HS-27A (cell line): Measurements from ENCODE around the gene ZNF227.
"Not testable (repeated sequence)": the region's sequence is repeated elsewhere in the genome, so short reads cannot be mapped to it uniquely, and the experiment has no call there.

Experiments
- DNase-seq: peaks from one replicate; pipeline ENCODE4 v3.0.0-alpha.2; 2012; ENCODE audit warnings: low read depth, missing footprints

ZNF227 gene

DNA sequence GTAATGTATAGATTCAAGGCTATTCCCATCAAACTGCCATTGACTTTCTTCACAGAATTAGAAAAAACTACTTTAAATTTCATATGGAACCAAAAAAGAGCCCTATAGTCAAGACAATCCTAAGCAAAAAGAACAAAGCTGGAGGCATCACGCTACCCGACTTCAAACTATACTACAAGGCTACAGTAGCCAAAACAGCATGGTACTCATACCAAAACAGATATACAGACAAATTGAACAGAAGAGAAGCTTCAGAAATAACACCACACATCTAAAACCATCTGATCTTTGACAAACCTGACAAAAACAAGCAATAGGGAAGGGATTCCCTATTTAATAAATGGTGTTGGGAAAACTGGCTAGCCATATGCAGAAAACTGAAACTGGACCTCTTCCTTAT, 40.0 kb downstream of the ZNF227 start:
- DNase-seq = not testable (repeated sequence)

DNA sequence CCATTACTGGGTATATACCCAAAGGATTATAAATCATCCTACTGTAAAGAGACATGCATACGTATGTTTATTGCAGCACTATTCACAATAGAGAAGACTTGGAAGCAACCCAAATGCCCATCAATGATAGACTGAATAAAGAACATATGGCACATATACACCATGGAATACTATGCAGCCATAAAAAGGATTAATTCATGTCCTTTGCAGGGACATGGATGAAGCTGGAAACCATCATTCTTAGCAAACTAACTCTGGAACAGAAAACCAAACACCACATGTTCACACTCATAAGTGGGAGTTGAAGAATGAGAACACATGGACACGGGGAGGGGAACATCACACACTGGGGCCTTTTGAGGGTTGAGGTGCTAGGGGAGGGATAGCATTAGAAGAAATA, 41.1 kb downstream of the ZNF227 start:
- DNase-seq = not testable (repeated sequence)

- DNase-seq = no peak
These were observed 42.2 kb downstream of the ZNF227 start for GRCh38 chr19:44254496-44254895.

DNA sequence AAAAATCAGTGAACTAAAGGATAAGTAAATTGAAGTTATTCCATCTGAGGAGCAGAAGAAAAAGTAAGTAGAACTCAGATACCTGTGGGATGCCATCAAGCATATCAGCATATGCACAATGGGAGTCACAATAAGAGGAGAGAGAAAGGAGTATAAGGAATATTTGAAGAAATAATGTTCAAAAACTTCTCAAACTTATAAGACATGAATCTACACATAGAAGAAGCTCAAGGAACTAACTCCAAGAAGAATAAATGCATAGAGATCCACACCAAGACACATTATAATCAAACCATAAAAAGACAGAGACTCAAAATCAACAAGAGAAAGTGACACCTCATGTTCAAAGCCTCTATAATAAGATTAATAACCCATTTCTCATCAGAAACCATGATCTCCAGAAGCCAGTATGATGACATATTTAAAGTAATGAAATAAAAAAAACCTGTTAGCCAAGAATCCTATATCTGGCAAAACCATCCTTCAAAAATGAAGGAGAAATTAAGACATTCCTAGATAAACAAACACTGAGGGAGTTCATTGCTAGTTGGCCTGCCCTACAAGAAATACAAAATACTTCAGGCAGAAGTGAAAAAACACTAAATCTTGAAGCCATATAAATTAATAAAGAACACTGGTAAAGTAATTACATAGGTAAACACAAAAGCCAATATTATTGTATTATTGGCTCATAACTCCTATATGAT, 43.5 kb downstream of the ZNF227 start:
- no peak for DNase-seq

DNA sequence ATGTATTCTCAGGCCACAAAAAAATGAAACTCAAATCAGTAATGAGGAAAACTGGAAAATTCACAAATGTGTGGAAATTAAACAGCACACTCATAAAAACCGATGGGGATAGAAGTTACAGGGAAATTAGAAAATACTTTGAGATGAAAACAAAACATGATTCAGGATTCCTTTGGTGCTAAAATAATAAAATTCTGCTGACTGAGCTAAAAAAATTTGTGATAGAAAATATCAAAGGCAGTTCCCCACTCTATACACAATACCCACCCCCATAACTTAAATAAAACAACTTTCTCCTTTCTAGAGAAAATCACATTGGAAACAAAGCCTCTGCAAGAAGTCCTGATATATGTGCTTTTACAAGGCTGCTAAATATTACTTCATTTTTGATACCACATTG, 45.8 kb downstream of the ZNF227 start:
- DNase-seq = no peak

DNA sequence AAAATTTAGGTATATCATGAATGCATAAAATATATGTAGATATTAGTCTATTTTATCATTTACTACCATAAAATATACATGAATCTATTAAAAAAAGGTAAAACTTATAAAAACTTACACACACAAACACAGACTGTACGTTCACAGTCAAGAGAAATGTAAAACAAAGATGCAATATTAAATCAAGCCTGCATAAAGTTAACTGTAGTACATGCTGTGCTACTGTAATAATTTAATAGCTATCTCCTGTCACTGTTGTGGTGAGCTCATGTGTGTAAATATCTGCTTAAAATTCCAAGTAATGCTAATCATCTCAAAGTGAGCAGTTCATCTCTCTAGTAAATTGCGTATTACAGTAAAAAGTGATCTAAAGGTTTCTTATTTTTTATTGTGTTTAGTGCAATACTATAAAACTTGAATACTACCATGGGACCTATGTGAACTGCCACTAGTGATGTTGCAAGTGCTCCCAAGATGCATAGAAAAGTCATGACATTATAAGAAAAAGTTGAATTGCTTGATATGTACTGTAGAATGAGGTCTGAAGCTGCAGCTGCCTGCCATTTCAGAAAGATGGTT, 46.6 kb downstream of the ZNF227 start:
- DNase-seq = no peak

- no peak for DNase-seq
These were observed 48.0 kb downstream of the ZNF227 start for GRCh38 chr19:44260343-44260681.

GRCh38 chr19:44260695-44261446, 48.5 kb downstream of the ZNF227 start:
- DNase-seq = no peak

DNA sequence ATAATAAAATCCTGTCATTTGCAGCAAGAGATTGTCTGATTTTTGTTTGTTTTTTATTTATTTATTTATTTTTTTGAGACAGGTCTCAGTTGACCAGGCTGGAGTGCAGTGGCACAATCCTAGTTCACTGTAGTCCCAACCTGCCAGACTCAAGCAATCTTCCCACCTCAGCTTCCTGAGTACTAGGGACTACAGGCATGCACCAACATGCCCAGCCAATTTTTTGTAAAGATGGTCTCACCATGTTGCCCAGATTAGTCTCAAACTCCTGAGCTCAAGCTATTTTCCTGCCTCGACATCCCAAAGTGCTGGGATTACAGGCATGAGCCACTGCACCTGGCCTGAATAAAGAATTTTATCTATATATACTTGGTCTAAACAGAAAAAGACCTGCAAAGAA, 65.0 kb downstream of the ZNF227 start:
- no peak for DNase-seq

GRCh38 chr19:44278181-44278690, 65.9 kb downstream of the ZNF227 start:
- no peak for DNase-seq

GRCh38 chr19:44280916-44281315, 68.6 kb downstream of the ZNF227 start:
- no peak for DNase-seq

DNA sequence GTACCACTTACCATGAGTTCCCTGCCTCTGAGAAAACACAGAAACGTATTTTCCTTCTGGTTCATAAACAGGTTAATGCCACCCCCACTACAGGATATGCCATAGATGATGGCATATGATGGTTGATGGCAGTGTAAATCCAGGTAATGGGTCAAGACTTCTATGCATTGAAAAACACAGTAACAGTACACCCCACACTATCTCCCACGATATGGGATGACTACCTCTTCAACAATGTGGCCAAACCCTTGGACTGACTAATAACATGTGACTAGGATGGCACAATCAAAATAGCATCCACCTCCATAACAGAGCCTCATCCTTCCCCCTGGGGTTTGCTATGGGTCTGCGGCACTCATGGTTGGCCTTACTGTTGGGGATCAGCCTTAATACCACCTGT, 70.5 kb downstream of the ZNF227 start:
- no peak for DNase-seq

DNA sequence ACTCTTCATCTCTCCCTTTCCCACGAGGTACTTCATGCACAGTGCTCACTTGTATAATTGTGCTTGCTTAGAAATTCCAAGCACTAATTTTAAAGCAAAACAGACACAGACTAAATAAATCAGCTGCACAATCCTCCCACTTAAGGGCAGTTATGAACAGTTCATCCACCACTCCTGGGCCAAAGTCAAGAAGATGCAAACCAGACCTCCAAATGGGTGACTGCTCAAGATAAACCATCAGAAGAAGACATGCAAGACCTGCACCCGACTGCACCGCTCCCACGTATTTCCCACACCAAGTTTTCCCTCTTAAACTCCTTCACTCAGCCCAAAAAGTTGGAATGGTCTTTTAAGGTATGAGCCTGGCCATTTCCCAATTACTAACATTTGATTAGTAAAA, 72.6 kb downstream of the ZNF227 start:
- DNase-seq = no peak
